A549 (cell line): Measurements from ENCODE around the gene ERO1A. TPM values are rescaled to one million over a fixed set of nuclear protein-coding genes. Genes with fewer than 3 reads are reported as not detected.

Source experiments
- ATAC-seq, 2 experiments: fragments of 200-7000 bp in 1 of 2; fragments of >200 bp in 1 of 2; cut with Nextera tagmentation in 1 of 2; cut with Tn5 transposase in 1 of 2; 3 replicates each; pipeline versions ENCODE4 v1.8.0 to v1.9.1; 2018 to 2020; ENCODE audit warnings: mild to moderate bottlenecking in 1 of 2, moderate library complexity in 1 of 2
- CTCF ChIA-PET: fragments of 300-600 bp; sonication (Branson Sonifier 250); formaldehyde crosslinking; extraction: SDS; loops from one replicate; lab custom pipeline; 2021; ENCODE audit warnings: antibody characterized with exemption, inconsistent platforms; lab: Yijun Ruan, JAX
- POLR2A ChIA-PET: fragments of 350-600 bp; formaldehyde crosslinking; extraction: SDS; loops from one replicate; lab custom pipeline; 2021; ENCODE audit warnings: antibody characterized with exemption, inconsistent platforms; lab: Yijun Ruan, JAX
- DNase-seq, 2 experiments: peaks; one replicate each; pipeline versions ENCODE4 v3.0.0 to v3.0.0-alpha.2; 2011 to 2016; ENCODE audit warnings: low read depth in 1 of 2, low spot score in 1 of 2
- FAIRE-seq: peaks from 2 replicates; lab custom pipeline; 2011; peaks lifted over from hg19 to GRCh38; lab: Jason Lieb, UNC
- H3K27ac ChIP-seq, 2 experiments: fragments of >200 bp; sonication (Bioruptor Twin); formaldehyde crosslinking; 3 replicates each; pipeline ENCODE4 v1.5.1; 2016 to 2017
- H3K4me1 ChIP-seq: fragments of >200 bp; sonication (Bioruptor Twin); formaldehyde crosslinking; 3 replicates; pipeline ENCODE4 v1.6.1; 2016
- H3K4me2 ChIP-seq: fragments of >200 bp; sonication (Bioruptor Twin); formaldehyde crosslinking; 3 replicates; pipeline ENCODE4 v1.6.1; 2016
- H3K4me3 ChIP-seq: fragments of >200 bp; sonication (Bioruptor Twin); formaldehyde crosslinking; 3 replicates; pipeline ENCODE4 v1.5.1; 2016
- H3K9me3 ChIP-seq: fragments of >200 bp; sonication (Bioruptor Twin); formaldehyde crosslinking; 3 replicates; pipeline ENCODE4 v1.6.1; 2016
- BHLHE40 ChIP-seq: IDR thresholded peaks from 2 replicates; pipeline ENCODE4 v1.6.1; 2012; ENCODE audit warnings: low read depth, low read length, inconsistent platforms
- CBX2 ChIP-seq: fragments of 200-600 bp; sonication (generic); IDR thresholded peaks from 2 replicates; pipeline ENCODE4 v1.6.1; 2016; ENCODE audit warnings: low read depth, mild to moderate bottlenecking, borderline replicate concordance
- CBX8 ChIP-seq: fragments of 200-600 bp; sonication (generic); IDR thresholded peaks from 2 replicates; pipeline ENCODE4 v1.6.1; 2016
- CEBPB ChIP-seq, 2 experiments: fragments of >200 bp in 1 of 2; sonication (Bioruptor Twin) in 1 of 2; formaldehyde crosslinking in 1 of 2; IDR thresholded peaks; 2 replicates each; pipeline ENCODE4 v1.6.1; 2012 to 2016
- CHD2 ChIP-seq: fragments of 150-350 bp; IDR thresholded peaks from 2 replicates; pipeline ENCODE4 v1.6.1; 2014; ENCODE audit warnings: low read length; ENCODE audit not compliant: partially characterized antibody
- EHF ChIP-seq: fragments of 250-450 bp; sonication (Bioruptor Pico); IDR thresholded peaks from 2 replicates; pipeline ENCODE4 v1.5.0; 2020; ENCODE audit warnings: mild to moderate bottlenecking
- ESRRA ChIP-seq: fragments of 150-350 bp; IDR thresholded peaks from 2 replicates; pipeline ENCODE4 v1.6.1; 2014; ENCODE audit warnings: mild to moderate bottlenecking, low read length, borderline replicate concordance
- FOSB ChIP-seq: fragments of 250-450 bp; sonication (Bioruptor Pico); IDR thresholded peaks from 2 replicates; pipeline ENCODE4 v1.5.0; 2020; ENCODE audit warnings: mild to moderate bottlenecking, moderate library complexity
- GATA3 ChIP-seq: IDR thresholded peaks from 2 replicates; pipeline ENCODE4 v1.6.1; 2012; ENCODE audit warnings: borderline replicate concordance
- HEYL ChIP-seq: fragments of 250-450 bp; sonication (Bioruptor Pico); IDR thresholded peaks from 2 replicates; pipeline ENCODE4 v1.8.0; 2021; ENCODE audit warnings: mild to moderate bottlenecking, moderate library complexity
- HOXA7 ChIP-seq: fragments of 250-450 bp; sonication (Bioruptor Pico); IDR thresholded peaks from 2 replicates; pipeline ENCODE4 v1.5.0; 2020; ENCODE audit warnings: mild to moderate bottlenecking, moderate library complexity
- HOXB13 ChIP-seq: fragments of 250-450 bp; sonication (Bioruptor Pico); IDR thresholded peaks from 2 replicates; pipeline ENCODE4 v1.5.0; 2020; ENCODE audit warnings: low read depth, mild to moderate bottlenecking, moderate library complexity
- JUN ChIP-seq, 2 experiments: fragments of >200 bp; sonication (Bioruptor Twin); formaldehyde crosslinking; IDR thresholded peaks; 2 replicates in 1 of 2; 3 replicates in 1 of 2; pipeline ENCODE4 v1.6.1; 2016 to 2017
- KDM5A ChIP-seq: fragments of 200-600 bp; sonication (generic); IDR thresholded peaks from 2 replicates; pipeline ENCODE4 v1.6.1; 2016; ENCODE audit warnings: antibody characterized with exemption, mild to moderate bottlenecking
- MAZ ChIP-seq: fragments of 150-350 bp; IDR thresholded peaks from 2 replicates; pipeline ENCODE4 v1.6.1; 2014; ENCODE audit warnings: antibody characterized with exemption, low read depth, low read length, borderline replicate concordance
- MYC ChIP-seq: IDR thresholded peaks from 2 replicates; pipeline ENCODE4 v1.6.1; 2012; ENCODE audit warnings: mild to moderate bottlenecking, inconsistent platforms, low read length, improper control_type of control experiment, borderline replicate concordance
- NFE2L2 ChIP-seq: fragments of 150-350 bp; conservative IDR thresholded peaks from 2 replicates; pipeline ENCODE4 v1.6.1; 2014; ENCODE audit warnings: low read length
- NR3C1 ChIP-seq: fragments of >200 bp; sonication (Bioruptor Twin); formaldehyde crosslinking; IDR thresholded peaks from 3 replicates; pipeline ENCODE4 v1.6.1; 2017
- PHF8 ChIP-seq: fragments of 200-600 bp; sonication (generic); IDR thresholded peaks from 2 replicates; pipeline ENCODE4 v1.6.1; 2016; ENCODE audit warnings: low read depth, mild to moderate bottlenecking, antibody characterized with exemption, moderate library complexity, borderline replicate concordance
- POLR2A ChIP-seq: IDR thresholded peaks from 2 replicates; pipeline ENCODE4 v1.6.1; 2012; ENCODE audit warnings: mild to moderate bottlenecking, low read length
- POLR2AphosphoS2 ChIP-seq: conservative IDR thresholded peaks from 2 replicates; pipeline ENCODE4 v1.6.1; 2012; ENCODE audit warnings: low read length, improper control_type of control experiment, inconsistent platforms
- RAD21 ChIP-seq, 2 experiments: fragments of >200 bp in 1 of 2; sonication (Bioruptor Twin) in 1 of 2; formaldehyde crosslinking in 1 of 2; IDR thresholded peaks in 1 of 2; conservative IDR thresholded peaks in 1 of 2; 2 replicates in 1 of 2; 3 replicates in 1 of 2; pipeline ENCODE4 v1.6.1; 2012 to 2018; ENCODE audit warnings: inconsistent platforms in 1 of 2
- RCOR1 ChIP-seq: fragments of 150-350 bp; IDR thresholded peaks from 2 replicates; pipeline ENCODE4 v1.6.1; 2014; ENCODE audit warnings: antibody characterized with exemption, low read length, low read depth
- SMC3 ChIP-seq: fragments of >200 bp; sonication (Bioruptor Twin); formaldehyde crosslinking; IDR thresholded peaks from 3 replicates; pipeline ENCODE4 v1.6.1; 2018; ENCODE audit warnings: inconsistent platforms
- ZC3H11A ChIP-seq: fragments of 450-650 bp; IDR thresholded peaks from 2 replicates; pipeline ENCODE4 v1.6.1; 2014; ENCODE audit warnings: antibody characterized with exemption, mild to moderate bottlenecking
- ZSCAN20 ChIP-seq: fragments of 250-450 bp; sonication (Bioruptor Pico); IDR thresholded peaks from 2 replicates; pipeline ENCODE4 v1.8.0; 2022; ENCODE audit warnings: mild to moderate bottlenecking, moderate library complexity
- WGBS: methylation state at CpG from one replicate; pipeline ENCODE4 v1.1.6; 2017; ENCODE audit errors: missing lambda C conversion rate; 5-methylcytosine and 5-hydroxymethylcytosine counted together
- polyA plus RNA-seq, 4 experiments: library from polyadenylated mRNA; depleted of rRNA in 3 of 4; stranded (reverse); fragments of >200 nt; fragmentation: RNase III in 1 of 4; extraction: RNeasy Plus Mini Kit Qiagen cat#74134 plus additional on column Dnase treatment in 1 of 4; gene quantifications; 2 replicates in 3 of 4; 3 replicates in 1 of 4; pipeline ENCODE4 v1.2.3, GENCODE V29; 2011 to 2017
- TF ChIP-seq, protein P1 (sequence below): IDR thresholded peaks from 2 replicates; pipeline ENCODE4 v1.6.1; 2012
- TF ChIP-seq, protein P2 (sequence below): fragments of 250-450 bp; sonication (Bioruptor Pico); IDR thresholded peaks from 2 replicates; pipeline ENCODE4 v1.5.0; 2021; ENCODE audit warnings: mild to moderate bottlenecking, moderate library complexity, borderline replicate concordance
- TF ChIP-seq, protein P3 (sequence below): fragments of 450-650 bp; IDR thresholded peaks from 2 replicates; pipeline ENCODE4 v1.6.1; 2014; ENCODE audit warnings: antibody characterized with exemption
- TF ChIP-seq, protein P4 (sequence below): IDR thresholded peaks from 2 replicates; pipeline ENCODE4 v1.6.1; 2012
- TF ChIP-seq, protein P5 (sequence below): IDR thresholded peaks from 2 replicates; pipeline ENCODE4 v1.6.1; 2012; ENCODE audit warnings: low read depth, borderline replicate concordance
- TF ChIP-seq, protein P6 (sequence below): fragments of 150-350 bp; IDR thresholded peaks from 2 replicates; pipeline ENCODE4 v1.6.1; 2014; ENCODE audit warnings: low read depth, mild to moderate bottlenecking, low read length
- TF ChIP-seq, protein P7 (sequence below): fragments of >200 bp; sonication (Bioruptor Twin); formaldehyde crosslinking; IDR thresholded peaks from 3 replicates; pipeline ENCODE4 v1.6.1; 2016

Gene ERO1A
- polyA plus RNA-seq, 2 of the 4 experiments (the other 2 are of a cell fraction): 39.2 to 69.1 TPM

DNA sequence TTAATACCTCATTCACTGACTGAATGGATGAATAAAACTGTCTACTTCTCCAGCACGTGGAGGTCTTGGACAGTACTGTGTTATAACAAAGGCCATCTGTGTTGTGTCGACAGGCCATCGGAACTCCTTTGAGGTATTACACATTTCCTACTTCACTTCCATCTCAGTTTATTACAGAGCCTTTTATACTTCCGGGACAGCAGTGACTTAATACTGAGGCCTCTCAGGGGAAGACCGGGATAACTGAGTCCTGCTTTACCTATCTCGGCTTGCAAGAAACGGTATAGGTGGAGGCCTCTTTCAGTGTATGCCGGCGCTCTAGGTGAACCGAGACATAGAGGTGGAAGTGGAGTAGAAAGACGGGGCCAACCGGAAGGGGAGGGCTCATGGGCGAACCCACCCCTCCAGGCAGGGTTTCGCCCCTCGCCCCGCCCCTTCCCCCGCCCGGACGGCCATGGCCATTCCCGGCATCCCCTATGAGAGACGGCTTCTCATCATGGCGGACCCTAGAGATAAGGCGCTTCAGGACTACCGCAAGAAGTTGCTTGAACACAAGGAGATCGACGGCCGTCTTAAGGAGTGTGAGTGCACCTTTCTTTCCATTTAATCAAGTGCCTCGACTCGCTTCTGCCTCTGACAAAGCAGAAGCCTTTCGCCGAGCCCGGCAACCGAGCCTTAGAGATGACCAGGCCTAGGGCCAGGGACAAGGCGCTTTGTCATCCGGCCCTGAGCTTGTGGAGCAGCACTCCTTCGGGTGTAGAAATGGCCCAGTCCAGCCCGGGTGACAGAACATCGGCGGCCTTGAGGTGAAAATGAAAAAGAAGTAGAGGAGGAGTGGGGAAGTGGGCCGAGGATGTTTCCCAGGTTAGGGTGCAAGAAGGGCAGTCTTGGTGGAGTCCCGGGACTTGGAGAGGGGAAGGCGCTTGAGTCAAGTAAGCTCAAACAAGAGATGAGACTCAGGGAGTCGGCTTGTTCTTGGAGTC, 11.7 kb upstream of the ERO1A start, which contains the start of gene PSMC6:
PSMC6 (plus strand) TSS at position 477 of the 983 bp plus-strand sequence; CDS start at position 497, 20 bp downstream.
- WGBS: 3% methylated on average over 38 of the region's 43 CpGs
- ChIA-PET POLR2A (interaction anchor here (0.6 to 1.6 kb wide), 6 partner anchors 10 to 84 kb away, joined by 3 to 7 read pairs (median 4); partner anchors contain the start of genes ERO1A, GNPNAT1 and STYX), CTCF (interaction anchor here (1.4 kb wide), 1 partner anchor 13 kb away, joined by 5 read pairs; no protein-coding TSS in a partner anchor)
- TF ChIP-seq RAD21 (conservative IDR thresholded peaks at IDR 0.05 in 1 of 2, IDR thresholded peaks at IDR 0.05 in 1 of 2) (no peak), POLR2A (peak; percentile 77), MAZ (no peak), ZSCAN20 (no peak), ZC3H11A (no peak), ESRRA (no peak), EHF (no peak), JUN (IDR thresholded peaks at IDR 0.05) (peak; percentile 92 to 96), RCOR1 (no peak), BHLHE40 (0 out of 2 replicates have a peak, but pooled peaks have one; percentile 17), POLR2AphosphoS2 (no peak), FOSB (CRISPR knock-in tag) (no peak), NR3C1 (no peak), GATA3 (peak; percentile 27; the same call in 1 of the 2 replicates), CBX2 (no peak), CBX8 (no peak), KDM5A (peak; percentile 93), SMC3 (no peak), NFE2L2 (no peak), CEBPB (IDR thresholded peaks at IDR 0.05) (peak in 1 of 2 experiments; percentile 4; a peak in 1 of 4 replicates), HOXB13 (CRISPR knock-in tag) (no peak), HEYL (CRISPR knock-in tag) (no peak), PHF8 (peak; percentile 85), HOXA7 (CRISPR knock-in tag) (no peak), CHD2 (no peak), MYC (peak; percentile 7; the same call in 1 of the 2 replicates)
- TF ChIP-seq, protein P1, sequence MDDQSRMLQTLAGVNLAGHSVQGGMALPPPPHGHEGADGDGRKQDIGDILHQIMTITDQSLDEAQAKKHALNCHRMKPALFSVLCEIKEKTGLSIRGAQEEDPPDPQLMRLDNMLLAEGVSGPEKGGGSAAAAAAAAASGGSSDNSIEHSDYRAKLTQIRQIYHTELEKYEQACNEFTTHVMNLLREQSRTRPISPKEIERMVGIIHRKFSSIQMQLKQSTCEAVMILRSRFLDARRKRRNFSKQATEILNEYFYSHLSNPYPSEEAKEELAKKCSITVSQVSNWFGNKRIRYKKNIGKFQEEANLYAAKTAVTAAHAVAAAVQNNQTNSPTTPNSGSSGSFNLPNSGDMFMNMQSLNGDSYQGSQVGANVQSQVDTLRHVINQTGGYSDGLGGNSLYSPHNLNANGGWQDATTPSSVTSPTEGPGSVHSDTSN: peak; percentile 21; the same call in 1 of the 2 replicates
- TF ChIP-seq, protein P2, sequence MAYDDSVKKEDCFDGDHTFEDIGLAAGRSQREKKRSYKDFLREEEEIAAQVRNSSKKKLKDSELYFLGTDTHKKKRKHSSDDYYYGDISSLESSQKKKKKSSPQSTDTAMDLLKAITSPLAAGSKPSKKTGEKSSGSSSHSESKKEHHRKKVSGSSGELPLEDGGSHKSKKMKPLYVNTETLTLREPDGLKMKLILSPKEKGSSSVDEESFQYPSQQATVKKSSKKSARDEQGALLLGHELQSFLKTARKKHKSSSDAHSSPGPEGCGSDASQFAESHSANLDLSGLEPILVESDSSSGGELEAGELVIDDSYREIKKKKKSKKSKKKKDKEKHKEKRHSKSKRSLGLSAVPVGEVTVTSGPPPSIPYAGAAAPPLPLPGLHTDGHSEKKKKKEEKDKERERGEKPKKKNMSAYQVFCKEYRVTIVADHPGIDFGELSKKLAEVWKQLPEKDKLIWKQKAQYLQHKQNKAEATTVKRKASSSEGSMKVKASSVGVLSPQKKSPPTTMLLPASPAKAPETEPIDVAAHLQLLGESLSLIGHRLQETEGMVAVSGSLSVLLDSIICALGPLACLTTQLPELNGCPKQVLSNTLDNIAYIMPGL (CRISPR knock-in tag): no peak
- TF ChIP-seq, protein P3, sequence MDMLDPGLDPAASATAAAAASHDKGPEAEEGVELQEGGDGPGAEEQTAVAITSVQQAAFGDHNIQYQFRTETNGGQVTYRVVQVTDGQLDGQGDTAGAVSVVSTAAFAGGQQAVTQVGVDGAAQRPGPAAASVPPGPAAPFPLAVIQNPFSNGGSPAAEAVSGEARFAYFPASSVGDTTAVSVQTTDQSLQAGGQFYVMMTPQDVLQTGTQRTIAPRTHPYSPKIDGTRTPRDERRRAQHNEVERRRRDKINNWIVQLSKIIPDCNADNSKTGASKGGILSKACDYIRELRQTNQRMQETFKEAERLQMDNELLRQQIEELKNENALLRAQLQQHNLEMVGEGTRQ: no peak
- TF ChIP-seq, protein P4, sequence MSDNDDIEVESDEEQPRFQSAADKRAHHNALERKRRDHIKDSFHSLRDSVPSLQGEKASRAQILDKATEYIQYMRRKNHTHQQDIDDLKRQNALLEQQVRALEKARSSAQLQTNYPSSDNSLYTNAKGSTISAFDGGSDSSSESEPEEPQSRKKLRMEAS: peak; percentile 32
- TF ChIP-seq, protein P5, sequence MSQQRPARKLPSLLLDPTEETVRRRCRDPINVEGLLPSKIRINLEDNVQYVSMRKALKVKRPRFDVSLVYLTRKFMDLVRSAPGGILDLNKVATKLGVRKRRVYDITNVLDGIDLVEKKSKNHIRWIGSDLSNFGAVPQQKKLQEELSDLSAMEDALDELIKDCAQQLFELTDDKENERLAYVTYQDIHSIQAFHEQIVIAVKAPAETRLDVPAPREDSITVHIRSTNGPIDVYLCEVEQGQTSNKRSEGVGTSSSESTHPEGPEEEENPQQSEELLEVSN: no peak
- TF ChIP-seq, protein P6, sequence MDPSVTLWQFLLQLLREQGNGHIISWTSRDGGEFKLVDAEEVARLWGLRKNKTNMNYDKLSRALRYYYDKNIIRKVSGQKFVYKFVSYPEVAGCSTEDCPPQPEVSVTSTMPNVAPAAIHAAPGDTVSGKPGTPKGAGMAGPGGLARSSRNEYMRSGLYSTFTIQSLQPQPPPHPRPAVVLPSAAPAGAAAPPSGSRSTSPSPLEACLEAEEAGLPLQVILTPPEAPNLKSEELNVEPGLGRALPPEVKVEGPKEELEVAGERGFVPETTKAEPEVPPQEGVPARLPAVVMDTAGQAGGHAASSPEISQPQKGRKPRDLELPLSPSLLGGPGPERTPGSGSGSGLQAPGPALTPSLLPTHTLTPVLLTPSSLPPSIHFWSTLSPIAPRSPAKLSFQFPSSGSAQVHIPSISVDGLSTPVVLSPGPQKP: no peak
- TF ChIP-seq, protein P7, sequence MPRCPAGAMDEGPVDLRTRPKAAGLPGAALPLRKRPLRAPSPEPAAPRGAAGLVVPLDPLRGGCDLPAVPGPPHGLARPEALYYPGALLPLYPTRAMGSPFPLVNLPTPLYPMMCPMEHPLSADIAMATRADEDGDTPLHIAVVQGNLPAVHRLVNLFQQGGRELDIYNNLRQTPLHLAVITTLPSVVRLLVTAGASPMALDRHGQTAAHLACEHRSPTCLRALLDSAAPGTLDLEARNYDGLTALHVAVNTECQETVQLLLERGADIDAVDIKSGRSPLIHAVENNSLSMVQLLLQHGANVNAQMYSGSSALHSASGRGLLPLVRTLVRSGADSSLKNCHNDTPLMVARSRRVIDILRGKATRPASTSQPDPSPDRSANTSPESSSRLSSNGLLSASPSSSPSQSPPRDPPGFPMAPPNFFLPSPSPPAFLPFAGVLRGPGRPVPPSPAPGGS: peak; percentile 96; the same call in 2 of the 3 replicates
- H3K27ac ChIP-seq: peak within 1 kb of the TSS; percentile 85 to 93
- H3K4me2 ChIP-seq: peak within 1 kb of the TSS; percentile 96
- H3K9me3 ChIP-seq: no peaks in the 10 kb centered on the region
- DNase-seq (peak; percentile 87 to 90), FAIRE-seq (no peak), ATAC-seq (peak; percentile 99)
- H3K4me1 ChIP-seq: peaks cover 27% of the 10 kb centered on the region
- peak within 1 kb of the TSS; percentile 96 for H3K4me3 ChIP-seq
